Hematopoietic multipotent progenitor cell (in vitro differentiated cells): ENCODE results near the gene GNAS. TPM values are rescaled to one million over a fixed set of nuclear protein-coding genes. Genes with fewer than 3 reads are reported as not detected.

Experiments
- DNase-seq, 3 donors: peaks; one replicate each; pipeline ENCODE4 v3.0.0-alpha.2; 2011 to 2015; ENCODE audit warnings: low read depth in 2 of 3, low spot score in 2 of 3
- total RNA-seq: library from RNA; depleted of rRNA; stranded (reverse); fragments of >200 nt; gene quantifications from one replicate; pipeline ENCODE4 v1.2.3, GENCODE V29; 2012

Gene GNAS
- total RNA-seq, 1 donor = 940 TPM

GRCh38 chr20:58877050-58877975 is 24.8 kb downstream of the GNAS start:
- DNase-seq = no peak

GRCh38 chr20:58877976-58878360 is 25.5 kb downstream of the GNAS start:
- no peak for DNase-seq

GRCh38 chr20:58878399-58878798 is 25.9 kb downstream of the GNAS start:
- no peak for DNase-seq

- no peak for DNase-seq
These were observed 27.9 kb downstream of the GNAS start for GRCh38 chr20:58880441-58880840.

GRCh38 chr20:58880994-58881752 is 28.7 kb downstream of the GNAS start:
- DNase-seq = no peak

- no peak for DNase-seq
These were observed 30.2 kb downstream of the GNAS start for GRCh38 chr20:58882704-58883089.

- DNase-seq = no peak
These were observed 30.8 kb downstream of the GNAS start for GRCh38 chr20:58883241-58883691.

GRCh38 chr20:58884966-58885365 is 32.5 kb downstream of the GNAS start:
- DNase-seq = no peak

- DNase-seq = no peak
These were observed 34.0 kb downstream of the GNAS start for GRCh38 chr20:58886546-58886945.

- no peak for DNase-seq
These were observed 35.6 kb downstream of the GNAS start for GRCh38 chr20:58888103-58888502.

- peak; percentile 67 to 88 (median 80) for DNase-seq
These were observed 36.2 kb downstream of the GNAS start for GRCh38 chr20:58888521-58889333.

- no peak for DNase-seq
These were observed 36.8 kb downstream of the GNAS start for GRCh38 chr20:58889334-58889760.

- DNase-seq = no peak
These were observed 37.4 kb downstream of the GNAS start for GRCh38 chr20:58889798-58890517.

- peak; percentile 51 to 87 (median 86) for DNase-seq
These were observed 38.1 kb downstream of the GNAS start for GRCh38 chr20:58890518-58891085.

- DNase-seq = peak in 2 of 3 donors; percentile 50 to 88
These were observed 38.7 kb downstream of the GNAS start for GRCh38 chr20:58891086-58891717.

- DNase-seq = peak in 1 of 3 donors; percentile 42
These were observed 39.2 kb downstream of the GNAS start for GRCh38 chr20:58891718-58892140.

GRCh38 chr20:58892141-58892931 is 39.8 kb downstream of the GNAS start:
- peak; percentile 51 to 91 (median 84) for DNase-seq

- no peak for DNase-seq
These were observed 40.4 kb downstream of the GNAS start for GRCh38 chr20:58892932-58893224.
